ENCODE data around the gene COPS7A. TPM values are rescaled to one million over a fixed set of nuclear protein-coding genes. Genes with fewer than 3 reads are reported as not detected.

Gene COPS7A
- total and polyA plus RNA-seq, 9 of the 15 experiments (the other 6 are each of a cell fraction or from before 2014, with no cell fraction given) = 12.7 to 36.0 (median 24.3) TPM

- no peak for TF ChIP-seq RERE (CRISPR knock-in tag; IDR thresholded peaks at IDR 0.05; ENCODE audit: borderline replicate concordance)
- TF ChIP-seq SMARCA4 (IDR thresholded peaks at IDR 0.05) = no peak
- no peak for TF ChIP-seq TEAD2 (tag; IDR thresholded peaks at IDR 0.05)
- TF ChIP-seq ZNF274 (IDR thresholded peaks at IDR 0.05; ENCODE audit: borderline replicate concordance, low read depth, low read length) = no peak
- peak; percentile 62; the same call in 1 of the 2 replicates for TF ChIP-seq ZNF589 (CRISPR knock-in tag; IDR thresholded peaks at IDR 0.05; ENCODE audit: low read depth)
- TF ChIP-seq ZFPM2 (CRISPR knock-in tag; IDR thresholded peaks at IDR 0.05) = no peak
- TF ChIP-seq C11orf30 (IDR thresholded peaks at IDR 0.05; ENCODE audit: low read depth) = peak; percentile 87
- TF ChIP-seq ETV5 (CRISPR knock-in tag; IDR thresholded peaks at IDR 0.05; ENCODE audit: low read depth) = peak; percentile 82
- no peak for TF ChIP-seq RBM14 (IDR thresholded peaks at IDR 0.05; ENCODE audit: borderline replicate concordance, insufficient read depth, low read depth, low read length)
- TF ChIP-seq ELF1 (tag; IDR thresholded peaks at IDR 0.05) = peak; percentile 99
- peak; percentile 51 for TF ChIP-seq SMAD4 (CRISPR knock-in tag; conservative IDR thresholded peaks at IDR 0.05)
- no peak for TF ChIP-seq ZNF253 (CRISPR knock-in tag; conservative IDR thresholded peaks at IDR 0.05)
- TF ChIP-seq MEIS2 (IDR thresholded peaks at IDR 0.05; ENCODE audit: partially characterized antibody) = peak; percentile 62
- peak; percentile 49 for TF ChIP-seq POLR2B (IDR thresholded peaks at IDR 0.05; ENCODE audit: low read depth, partially characterized antibody)
- TF ChIP-seq SIN3B (IDR thresholded peaks at IDR 0.05; ENCODE audit: low read depth) = no peak
- peak in 1 of 2 experiments; percentile 21 for TF ChIP-seq AFF1 (IDR thresholded peaks at IDR 0.05; ENCODE audit: low read depth in 1 of 2, partially characterized antibody in 2 of 2)
- no peak for TF ChIP-seq ZNF282 (CRISPR knock-in tag; IDR thresholded peaks at IDR 0.05)
- no peak for TF ChIP-seq HIVEP1 (CRISPR knock-in tag; IDR thresholded peaks at IDR 0.05)
- TF ChIP-seq TCF7 (IDR thresholded peaks at IDR 0.05; ENCODE audit: borderline replicate concordance) = no peak
These were observed 34.6 kb upstream of the COPS7A start, which contains the start of gene ZNF384 (continued) for GRCh38 chr12:6688999-6689882.

Data from K562 (cell line).